ENCODE results near the gene OR4D1.

The OR4D1 gene

GRCh38 chr17:58195518-58196123, 47.4 kb downstream of the OR4D1 start:
- no peak for DNase-seq

GRCh38 chr17:58196610-58197009, 48.4 kb downstream of the OR4D1 start:
- no peak for DNase-seq

GRCh38 chr17:58200024-58200633, 51.9 kb downstream of the OR4D1 start:
- peak; percentile 64 for DNase-seq

GRCh38 chr17:58202859-58203258, 54.7 kb downstream of the OR4D1 start:
- no peak for DNase-seq

DNA sequence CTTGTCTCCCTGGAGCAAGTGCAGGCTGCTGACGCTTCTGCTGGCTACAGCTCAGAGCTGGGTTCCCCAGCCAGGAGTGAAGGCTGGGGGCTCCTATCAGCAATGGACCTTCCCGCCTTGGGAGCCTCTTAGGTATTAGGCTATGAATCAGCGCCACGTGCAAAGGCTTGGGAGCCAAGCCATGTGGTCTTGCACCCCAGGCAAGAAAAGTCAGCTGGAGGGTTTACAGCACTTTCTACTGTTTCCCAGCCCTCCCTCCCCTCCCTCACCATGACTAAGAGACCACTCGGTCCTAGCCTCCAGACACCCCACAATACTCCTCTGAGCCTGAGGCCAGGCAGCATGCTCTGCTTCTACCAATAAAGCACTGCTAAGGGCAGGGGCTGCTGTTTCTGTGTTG, 56.6 kb downstream of the OR4D1 start:
- DNase-seq, result peak; percentile 26

GRCh38 chr17:58205936-58206335, 57.8 kb downstream of the OR4D1 start:
- no peak for DNase-seq

- DNase-seq, result no peak
Measured at GRCh38 chr17:58207451-58207850, 59.3 kb downstream of the OR4D1 start.

- DNase-seq, result no peak
Measured at GRCh38 chr17:58208344-58208743, 60.2 kb downstream of the OR4D1 start.

Measured in EL (cell line).